Transverse colon (tissue), 3 donors: ENCODE results near the gene UBE3A.

Experiments
- CTCF ChIP-seq, 5 experiments: fragments of 200-600 bp in 3 of 5; fragments of 450-650 bp in 2 of 5; sonication (generic) in 3 of 5; IDR thresholded peaks; 1 replicate in 2 of 5; 2 replicates in 3 of 5; pipeline ENCODE4 v1.5.1; 2016 to 2017; ENCODE audit warnings: antibody characterized with exemption in 5 of 5, inconsistent platforms in 3 of 5, mild to moderate bottlenecking in 2 of 5, moderate library complexity in 1 of 5
- EP300 ChIP-seq: sonication (generic); formaldehyde crosslinking; IDR thresholded peaks from one replicate; pipeline ENCODE4 v1.6.1; 2017; ENCODE audit warnings: antibody characterized with exemption, low read depth

GRCh38 chr15:25435474-25436243, 3.2 kb downstream of the UBE3A start:
- TF ChIP-seq CTCF (IDR thresholded peaks at IDR 0.05) (no peak), EP300 (no peak)
